K562 treated with DMSO at 1 percent for 12 hours (cell line): ENCODE results near the gene TMEM240. TPM values are rescaled to one million over a fixed set of nuclear protein-coding genes. Genes with fewer than 3 reads are reported as not detected.

ENCODE experiments used
- total RNA-seq: library from RNA; unstranded; fragments of 300-600 nt; gene quantifications from 2 replicates; pipeline ENCODE4 v1.2.3, GENCODE V29; 2022; ENCODE audit not compliant: insufficient read depth

TMEM240 gene
- total RNA-seq: 1.6 and 1.7 TPM in 2 replicates

GRCh38 chr1:1540090-1540817 is at the start of gene TMEM240:
Gene TMEM240 (minus strand): TSS chr1:1540624. CDS start chr1:1540346, 278 bp downstream.

GRCh38 chr1:1574721-1575537 is 34.5 kb upstream of the TMEM240 start, which contains the start of gene SSU72:
Gene SSU72 (minus strand): TSS chr1:1574863. CDS start chr1:1574557, 306 bp downstream.

GRCh38 chr1:1511533-1512285 is 28.7 kb downstream of the TMEM240 start, which contains the start of gene ATAD3A:
Gene ATAD3A (plus strand): TSS chr1:1512162. CDS start chr1:1512269, 107 bp downstream.

Other genes with a start within 250 kb of the TMEM240 start
- gene ACAP3, start 232.7 kb downstream of the TMEM240 start, total RNA-seq: 32.4 and 42.0 TPM in 2 replicates
- 55.4 and 63.1 TPM in 2 replicates for gene PUSL1, start 232.0 kb downstream of the TMEM240 start, total RNA-seq
- 176 and 179 TPM in 2 replicates for gene INTS11, start 216.0 kb downstream of the TMEM240 start, total RNA-seq
- gene CPTP, start 215.8 kb downstream of the TMEM240 start, total RNA-seq: 25.3 and 37.2 TPM in 2 replicates
- 0.51 and 0.98 TPM in 2 replicates for gene TAS1R3, start 209.3 kb downstream of the TMEM240 start, total RNA-seq
- 71.5 and 80.2 TPM in 2 replicates for gene DVL1, start 191.2 kb downstream of the TMEM240 start, total RNA-seq
- gene MXRA8, start 182.1 kb downstream of the TMEM240 start, total RNA-seq: 9.5 and 9.6 TPM in 2 replicates
- gene AURKAIP1, start 165.4 kb downstream of the TMEM240 start, total RNA-seq: 226 and 364 TPM in 2 replicates
- gene CCNL2, start 141.3 kb downstream of the TMEM240 start, total RNA-seq: 73.7 and 213 TPM in 2 replicates
- gene MRPL20, start 133.3 kb downstream of the TMEM240 start, total RNA-seq: 103 and 150 TPM in 2 replicates
- gene ANKRD65, start 119.3 kb downstream of the TMEM240 start, total RNA-seq: not detected in 2 replicates
- 12.1 and 22.7 TPM in 2 replicates for gene VWA1, start 104.9 kb downstream of the TMEM240 start, total RNA-seq
- not detected in 2 replicates for gene ATAD3C, start 90.9 kb downstream of the TMEM240 start, total RNA-seq
- 19.0 and 23.1 TPM in 2 replicates for gene ATAD3B, start 68.9 kb downstream of the TMEM240 start, total RNA-seq
- gene ATAD3A, start 28.5 kb downstream of the TMEM240 start, total RNA-seq: 71.8 and 72.2 TPM in 2 replicates
- gene SSU72, start 34.2 kb upstream of the TMEM240 start, total RNA-seq: 203 and 237 TPM in 2 replicates
- 3.6 and 3.9 TPM in 2 replicates for gene FNDC10, start 59.5 kb upstream of the TMEM240 start, total RNA-seq
- gene MIB2, start 74.9 kb upstream of the TMEM240 start, total RNA-seq: 72.4 and 77.8 TPM in 2 replicates
- 1.3 and 3.8 TPM in 2 replicates for gene MMP23B, start 91.5 kb upstream of the TMEM240 start, total RNA-seq
- gene CDK11B, start 118.4 kb upstream of the TMEM240 start, total RNA-seq: 38.3 and 43.9 TPM in 2 replicates
- gene SLC35E2B, start 152.2 kb upstream of the TMEM240 start, total RNA-seq: 27.4 and 89.1 TPM in 2 replicates
- 32.0 and 76.1 TPM in 2 replicates for gene CDK11A, start 183.7 kb upstream of the TMEM240 start, total RNA-seq
- gene NADK, start 237.8 kb upstream of the TMEM240 start, total RNA-seq: 53.1 and 91.0 TPM in 2 replicates